ENCODE measurements around the gene GZMA. TPM values are rescaled to one million over a fixed set of nuclear protein-coding genes. Genes with fewer than 3 reads are reported as not detected.

GZMA gene
- total RNA-seq, 4 donors from 2014 or later, result 1.7 TPM; not detected in 3

DNA sequence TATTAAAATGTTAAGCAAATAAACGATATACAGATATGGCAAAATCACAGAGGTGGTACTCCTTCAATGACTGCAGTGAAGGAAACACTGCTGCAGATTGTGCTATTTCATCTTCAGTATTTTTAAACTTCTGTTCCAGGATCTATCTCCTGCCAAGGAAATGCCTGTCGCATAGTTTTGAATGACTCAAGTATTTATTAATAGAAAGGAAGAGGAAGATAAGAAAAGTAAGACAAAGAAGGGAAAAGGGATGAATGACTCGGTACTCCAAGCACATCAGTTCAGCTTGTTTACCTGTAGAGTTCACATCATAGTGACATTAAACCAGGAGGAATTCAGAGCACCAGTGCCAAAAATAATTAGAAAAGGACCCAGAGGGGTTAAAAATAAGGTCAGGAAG, 52.4 kb downstream of the GZMA start:
- TF ChIP-seq, protein P1, sequence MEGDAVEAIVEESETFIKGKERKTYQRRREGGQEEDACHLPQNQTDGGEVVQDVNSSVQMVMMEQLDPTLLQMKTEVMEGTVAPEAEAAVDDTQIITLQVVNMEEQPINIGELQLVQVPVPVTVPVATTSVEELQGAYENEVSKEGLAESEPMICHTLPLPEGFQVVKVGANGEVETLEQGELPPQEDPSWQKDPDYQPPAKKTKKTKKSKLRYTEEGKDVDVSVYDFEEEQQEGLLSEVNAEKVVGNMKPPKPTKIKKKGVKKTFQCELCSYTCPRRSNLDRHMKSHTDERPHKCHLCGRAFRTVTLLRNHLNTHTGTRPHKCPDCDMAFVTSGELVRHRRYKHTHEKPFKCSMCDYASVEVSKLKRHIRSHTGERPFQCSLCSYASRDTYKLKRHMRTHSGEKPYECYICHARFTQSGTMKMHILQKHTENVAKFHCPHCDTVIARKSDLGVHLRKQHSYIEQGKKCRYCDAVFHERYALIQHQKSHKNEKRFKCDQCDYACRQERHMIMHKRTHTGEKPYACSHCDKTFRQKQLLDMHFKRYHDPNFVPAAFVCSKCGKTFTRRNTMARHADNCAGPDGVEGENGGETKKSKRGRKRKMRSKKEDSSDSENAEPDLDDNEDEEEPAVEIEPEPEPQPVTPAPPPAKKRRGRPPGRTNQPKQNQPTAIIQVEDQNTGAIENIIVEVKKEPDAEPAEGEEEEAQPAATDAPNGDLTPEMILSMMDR (IDR thresholded peaks at IDR 0.05), result no peak
- TF ChIP-seq POLR2A (IDR thresholded peaks at IDR 0.05), result no peak
- intact Hi-C loops (cut with DNase I; ENCODE audit: low total_unique reads), result loop anchor here (10.0 kb wide), 1 partner anchor 640 kb away; the partner anchor contains the start of gene SNX18
- DNase-seq (ENCODE audit: low spot score in 2 of 2), result no peak
- H3K4me3 ChIP-seq (ENCODE audit: low read depth, poor library complexity, severe bottlenecking), result no peak overlapping the region
- 22 to 27% methylated on average over 3 of the region's 3 CpGs for WGBS, 2 donors

Other genes starting within 250 kb of the GZMA start
- not detected for gene ESM1, start 117.1 kb upstream of the GZMA start, total RNA-seq
- gene GZMK, start 78.4 kb upstream of the GZMA start, total RNA-seq, result under 1 TPM in 2 of 4 donors, not detected in 2; 0.93 to 0.97 TPM
- 1 to 10 TPM; 1.6 to 8.1 (median 4.6) TPM for gene GPX8, start 57.5 kb downstream of the GZMA start, total RNA-seq
- gene CDC20B, start 70.5 kb downstream of the GZMA start, total RNA-seq, result not detected
- not detected for gene MCIDAS, start 124.7 kb downstream of the GZMA start, total RNA-seq
- gene CCNO, start 131.0 kb downstream of the GZMA start, total RNA-seq, result 1 to 10 TPM; 1.3 to 6.2 (median 3.9) TPM
- 10 to 100 TPM; 24.2 to 27.9 (median 25.4) TPM for gene DHX29, start 205.0 kb downstream of the GZMA start, total RNA-seq
- gene MTREX, start 205.3 kb downstream of the GZMA start, total RNA-seq, result 10 to 100 TPM; 50.7 to 68.3 (median 64.1) TPM

Data from lower leg skin (tissue), 4 donors.